ENCODE measurements around the gene BMPER. TPM values are rescaled to one million over a fixed set of nuclear protein-coding genes. Genes with fewer than 3 reads are reported as not detected.
A peak's percentile ranks its signal among the peaks of the same experiment; 100 is the strongest.
"Not testable (repeated sequence)": the region's sequence is repeated elsewhere in the genome, so short reads cannot be mapped to it uniquely, and the experiment has no call there.

BMPER gene
- total RNA-seq, 1 donor from 2014 or later: 0.59 TPM

DNA sequence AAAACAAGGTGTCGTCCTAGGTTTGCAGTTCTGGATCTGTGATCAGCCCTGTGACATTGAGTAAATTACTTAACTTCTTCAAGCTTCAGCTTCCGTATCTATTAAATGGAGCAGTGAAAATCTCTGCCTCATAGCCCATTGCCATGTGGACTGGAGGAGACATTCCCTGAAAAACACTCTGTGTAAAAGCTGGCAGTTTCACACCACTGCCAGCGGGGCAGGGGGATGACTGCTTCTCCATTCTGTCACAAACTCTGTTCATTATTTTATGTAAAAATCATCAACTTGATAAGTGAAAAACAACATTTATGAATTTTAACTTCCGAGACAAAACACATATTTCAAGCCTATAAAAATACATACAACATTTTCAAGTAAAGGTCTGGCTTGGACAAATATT lies 234.7 kb downstream of the BMPER start:
- ATAC-seq: no peak
- intact Hi-C loops (cut with micrococcal nuclease): no loop called here
- DNase-seq: no peak

DNA sequence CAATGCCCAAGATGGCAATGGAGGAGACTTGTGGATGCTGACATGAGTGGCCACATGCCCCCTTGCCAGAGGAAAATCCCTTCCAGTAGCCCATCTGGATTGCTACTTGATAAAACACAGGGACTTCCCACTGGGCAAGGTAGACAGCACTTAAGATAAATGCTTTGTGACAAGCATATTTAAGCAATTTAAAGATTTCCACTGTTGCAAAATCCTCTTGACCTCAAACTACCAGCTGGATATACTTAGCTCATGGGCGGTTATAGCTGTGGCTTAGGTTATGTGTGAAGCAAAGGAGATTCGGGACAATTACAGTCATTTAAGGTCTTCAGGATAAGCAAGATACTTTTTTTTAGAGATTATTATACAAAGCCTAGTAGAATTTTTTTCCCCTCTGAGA lies 238.1 kb downstream of the BMPER start:
- DNase-seq: no peak
- no peak for ATAC-seq
- intact Hi-C loops (cut with micrococcal nuclease): no loop called here

DNA sequence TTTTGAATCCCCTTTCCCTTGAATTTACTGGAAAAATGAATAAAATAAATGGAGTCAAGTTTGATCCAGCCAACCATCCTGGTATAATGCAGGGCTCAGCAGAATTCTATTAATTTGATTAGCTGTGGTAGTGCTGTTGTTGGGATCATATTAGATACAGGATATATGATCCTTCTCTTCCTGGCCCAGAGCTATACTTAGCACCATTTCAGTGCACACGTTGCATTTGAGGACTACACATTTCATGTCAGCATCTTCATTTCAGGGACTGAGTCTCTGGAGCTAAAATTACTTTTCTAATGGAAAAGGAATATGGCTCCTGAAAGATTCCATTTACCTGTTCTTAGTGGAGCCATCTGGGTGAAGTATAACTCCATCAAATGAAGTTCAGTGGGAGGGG lies 240.3 kb downstream of the BMPER start:
- intact Hi-C loops (cut with micrococcal nuclease): no loop called here
- DNase-seq: no peak
- no peak for ATAC-seq

DNA sequence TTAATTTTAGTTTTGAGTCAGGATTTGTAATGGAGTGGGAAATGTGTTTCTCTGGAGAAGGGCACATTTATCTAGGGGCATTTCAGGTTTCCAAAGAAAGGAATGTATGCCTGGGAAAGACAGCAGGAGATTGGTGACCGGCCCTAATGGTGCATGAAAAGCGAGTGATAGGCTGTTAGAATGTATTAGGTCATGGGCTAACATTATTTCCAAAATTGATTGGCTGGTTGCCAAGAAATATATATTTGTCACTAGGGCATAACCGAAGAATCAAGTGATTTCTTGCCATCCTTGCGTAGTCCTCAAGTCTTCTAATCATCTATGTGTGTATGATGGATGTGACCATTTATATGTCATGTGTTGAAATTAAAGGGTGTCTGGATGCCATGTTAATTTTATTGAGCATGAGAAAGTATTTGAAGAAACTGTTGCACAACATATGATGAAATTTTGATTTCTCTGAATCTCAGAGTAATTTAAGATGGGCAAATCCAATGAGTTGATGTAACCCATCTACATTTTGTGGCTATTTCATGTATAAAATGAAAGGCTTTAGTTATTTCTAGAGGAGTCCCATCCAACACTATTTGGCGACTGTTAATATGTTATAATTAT lies 248.4 kb downstream of the BMPER start:
- no peak for DNase-seq
- no peak for ATAC-seq
- intact Hi-C loops (cut with micrococcal nuclease): no loop called here

DNA sequence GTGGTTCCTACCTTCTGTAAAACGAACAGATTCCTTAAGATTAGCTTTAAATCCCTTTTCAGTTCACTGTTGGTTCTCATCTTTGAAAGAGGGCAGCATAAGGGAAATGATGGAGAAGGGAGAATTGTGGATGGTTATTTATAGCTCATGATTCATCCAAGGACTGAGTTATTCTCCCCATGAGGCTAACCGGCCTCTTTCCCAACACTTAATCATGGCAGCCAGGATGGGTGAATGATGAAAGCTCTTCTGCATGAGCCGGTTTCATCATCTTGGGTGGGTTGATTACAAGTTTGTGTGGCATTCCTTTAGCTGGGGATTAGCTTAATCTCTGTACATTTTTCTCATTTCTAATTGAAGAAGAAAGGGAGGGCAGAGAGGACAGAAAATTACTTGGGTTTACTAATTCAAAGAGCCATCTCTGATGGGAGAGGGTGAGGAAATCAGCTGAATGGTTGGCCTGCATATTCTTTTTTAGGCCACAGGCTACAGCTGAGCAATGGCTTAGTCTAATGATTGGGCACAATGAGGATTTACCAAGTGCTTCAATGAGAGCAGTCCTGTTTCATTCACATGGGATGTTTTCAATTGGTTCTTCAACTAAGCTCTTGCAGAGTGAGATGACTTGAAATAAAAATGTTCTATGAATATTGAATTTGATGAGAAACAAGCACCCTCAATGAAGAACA lies 250.0 kb downstream of the BMPER start:
- intact Hi-C loops (cut with micrococcal nuclease): no loop called here
- peak; percentile 72 for ATAC-seq
- no peak for DNase-seq

DNA sequence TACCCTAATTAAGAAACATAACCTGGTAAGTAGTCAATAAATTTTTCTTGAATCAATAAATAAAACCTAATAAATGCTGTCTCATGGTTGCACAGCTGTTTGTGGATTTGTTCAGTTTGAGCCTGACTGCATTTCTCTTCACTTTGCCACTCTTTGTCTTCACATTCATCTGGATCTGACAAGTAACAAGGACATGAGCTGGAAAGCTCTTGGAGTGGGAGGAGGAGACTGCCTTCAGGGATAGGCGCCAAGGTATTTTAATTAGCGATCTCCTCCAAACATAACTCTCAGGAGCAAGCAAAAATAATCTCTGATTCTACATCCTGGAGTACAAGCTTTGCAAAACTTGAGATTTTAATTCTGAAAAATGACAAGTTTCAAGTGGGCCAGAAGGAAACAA lies 251.0 kb downstream of the BMPER start:
- no peak for DNase-seq
- intact Hi-C loops (cut with micrococcal nuclease): no loop called here
- ATAC-seq: peak; percentile 47

DNA sequence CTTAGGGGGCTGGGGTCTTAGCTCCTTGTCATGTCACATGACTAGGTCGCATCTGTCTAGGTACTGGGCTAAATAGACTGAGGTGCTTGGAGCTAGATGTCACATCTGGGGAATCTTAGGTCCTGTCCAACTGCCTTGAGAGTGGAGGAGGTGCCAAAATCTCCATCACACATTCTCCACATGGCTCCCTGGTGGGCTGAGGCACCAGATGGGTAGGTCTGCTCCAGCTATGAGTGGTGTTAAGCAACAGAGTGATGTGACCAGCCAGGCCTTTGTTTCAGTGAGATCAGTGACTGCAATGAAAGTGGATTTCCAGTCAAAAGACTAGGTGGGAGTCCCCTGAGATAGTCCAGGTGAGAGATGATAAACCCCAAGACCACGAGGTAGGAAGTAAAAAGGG lies 251.8 kb downstream of the BMPER start:
- intact Hi-C loops (cut with micrococcal nuclease): no loop called here
- ATAC-seq: peak; percentile 50

DNA sequence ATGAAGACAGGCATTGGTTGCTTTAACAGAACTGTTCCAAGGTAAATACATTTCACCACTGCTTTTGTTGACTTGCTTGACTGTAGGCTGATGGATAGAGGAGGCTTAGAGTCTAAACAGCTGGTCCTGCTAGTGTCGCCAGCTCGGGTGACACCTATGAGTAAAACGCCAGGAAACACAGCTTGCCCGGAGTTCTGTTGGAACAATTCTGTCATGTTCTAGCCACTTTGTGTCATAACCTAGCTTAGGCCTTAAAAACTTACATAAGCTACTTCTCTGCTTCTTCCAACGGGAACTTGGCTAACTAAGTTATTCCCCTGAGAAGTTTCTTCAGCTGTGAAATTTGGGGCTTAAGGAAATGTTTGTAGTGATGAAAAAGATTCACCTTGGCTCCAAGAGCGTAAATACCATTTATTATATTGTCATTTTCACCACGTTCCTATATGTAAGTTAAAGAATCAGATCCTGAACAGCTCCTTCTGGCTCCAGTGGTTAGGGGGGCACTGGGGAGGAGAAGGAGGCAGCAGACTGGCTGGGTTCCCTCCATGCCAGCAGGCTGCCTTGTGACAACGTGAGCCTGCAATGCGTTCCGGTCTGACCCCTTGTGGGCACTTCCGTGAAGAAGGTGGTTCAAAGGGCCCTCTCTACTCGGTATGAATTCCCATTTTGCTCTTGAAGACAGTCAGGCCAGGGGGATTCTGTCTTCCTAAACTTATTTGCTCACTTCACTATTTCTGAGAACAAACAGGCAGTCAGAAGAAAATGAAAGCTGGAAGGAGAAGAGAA lies 253.2 kb downstream of the BMPER start:
- intact Hi-C loops (cut with micrococcal nuclease): no loop called here
- DNase-seq: peak; percentile 59

More for the DNA sequence above, 251.8 kb downstream of the BMPER start:
- DNase-seq: no peak

DNA sequence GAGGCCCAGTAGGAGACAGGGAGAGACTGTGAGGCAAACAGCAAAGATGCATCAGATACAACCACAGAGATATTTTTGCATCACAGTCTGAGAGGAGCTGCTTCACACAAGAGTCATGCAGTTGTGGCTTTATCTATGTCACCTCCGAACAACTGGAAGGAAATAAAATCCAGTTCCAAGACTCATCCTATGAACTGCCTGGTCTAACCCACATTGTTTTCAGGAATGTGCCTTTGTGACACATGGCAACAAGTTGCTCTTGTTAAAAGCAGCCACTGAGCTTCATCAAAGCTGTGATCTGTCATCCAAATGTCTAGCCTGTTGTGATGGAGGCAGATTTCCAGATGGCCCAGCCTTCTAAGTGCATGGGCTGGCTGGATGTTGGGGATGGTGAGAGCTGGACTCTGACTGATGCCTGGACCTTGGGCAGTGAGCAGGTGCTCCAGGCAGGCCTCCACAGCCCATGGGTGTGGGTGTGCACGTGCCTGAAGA lies 255.0 kb downstream of the BMPER start:
- ATAC-seq (no peak), DNase-seq (no peak)
- intact Hi-C loops (cut with micrococcal nuclease): no loop called here

More for the DNA sequence above, 253.2 kb downstream of the BMPER start:
- peak; percentile 85 for ATAC-seq

DNA sequence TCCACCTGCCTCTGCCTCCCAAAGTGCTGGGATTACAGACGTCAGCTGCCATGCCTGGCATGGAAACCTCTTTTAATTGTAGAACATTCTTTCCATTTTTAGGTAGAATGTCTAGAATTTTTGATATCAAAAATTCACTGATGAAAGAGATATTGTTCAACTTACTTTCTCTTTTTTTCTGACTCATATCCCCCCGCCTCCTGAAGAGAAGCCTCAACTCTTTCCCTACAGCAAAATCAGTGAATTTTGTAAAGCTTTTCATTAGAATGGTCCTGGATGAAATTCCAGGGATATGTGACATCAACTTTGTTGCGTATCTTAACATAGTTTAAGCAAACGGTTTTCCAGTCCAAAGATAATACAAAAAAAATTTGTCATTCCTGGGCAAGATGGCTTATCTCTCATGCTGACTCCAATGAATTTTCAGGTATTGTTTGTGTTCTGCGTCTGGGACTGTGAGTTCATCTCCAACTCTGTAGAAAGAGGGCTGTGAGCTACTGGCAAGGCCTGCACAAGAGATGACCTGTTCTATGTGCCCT lies 256.8 kb downstream of the BMPER start:
- ATAC-seq (no peak), DNase-seq (no peak)
- intact Hi-C loops (cut with micrococcal nuclease): no loop called here

DNA sequence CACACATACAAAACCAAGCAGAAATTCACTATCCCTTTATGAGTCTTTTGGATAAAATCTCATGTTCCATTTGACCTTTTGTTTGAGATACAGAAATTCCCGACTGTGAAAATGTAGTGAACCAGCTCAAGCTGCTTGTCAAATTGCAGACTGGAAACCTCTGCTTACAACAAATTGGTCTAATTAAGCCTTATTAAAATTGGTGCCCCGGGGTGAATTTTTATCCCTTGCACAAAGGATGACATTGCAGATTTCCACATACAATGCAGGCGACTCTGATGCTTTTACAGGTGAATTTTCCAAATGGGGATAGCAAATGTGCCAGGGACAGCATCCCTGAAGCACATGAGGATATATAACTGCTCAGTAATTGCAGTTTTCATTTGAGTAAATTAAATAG lies 257.3 kb downstream of the BMPER start:
- no peak for DNase-seq
- no peak for ATAC-seq
- intact Hi-C loops (cut with micrococcal nuclease): no loop called here

DNA sequence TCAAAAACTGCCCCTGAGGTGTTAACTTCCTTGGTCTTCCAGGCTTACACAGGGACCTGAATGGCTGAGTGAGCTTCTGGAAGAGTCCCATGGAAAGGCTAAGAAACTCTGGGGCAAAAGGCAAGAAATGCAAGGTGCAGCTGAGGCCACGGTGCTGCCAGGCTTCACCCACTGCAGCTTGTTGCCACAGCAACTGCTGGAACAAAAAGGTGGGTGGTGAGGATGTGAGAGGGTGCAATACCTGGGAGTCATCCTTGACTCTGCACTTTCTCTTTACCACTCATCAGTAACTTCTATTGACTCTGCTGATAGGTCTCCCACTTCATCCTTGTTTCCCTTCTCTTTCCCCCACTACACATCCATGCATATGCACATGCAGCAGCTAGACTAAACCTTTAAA lies 258.6 kb downstream of the BMPER start:
- intact Hi-C loops (cut with micrococcal nuclease): no loop called here
- DNase-seq (no peak), ATAC-seq (no peak)

DNA sequence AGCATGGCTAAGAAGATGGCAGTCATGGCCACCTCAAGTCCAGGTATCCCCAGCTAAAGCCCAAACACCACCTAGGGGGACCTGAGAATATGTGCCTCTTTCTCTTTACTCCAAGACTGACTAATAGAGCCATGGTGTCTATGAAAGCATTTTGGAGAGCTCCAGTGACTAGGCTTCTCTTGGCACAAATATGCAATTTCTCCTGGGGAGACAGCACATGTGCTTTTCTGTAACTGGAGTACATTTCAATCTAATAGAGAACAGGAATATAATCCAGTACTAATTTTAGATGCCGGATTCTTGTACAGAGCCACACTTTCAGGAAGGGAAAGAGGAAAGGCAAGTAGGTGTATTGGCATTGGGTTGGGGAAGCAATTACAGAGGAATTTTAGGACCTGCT lies 260.1 kb downstream of the BMPER start:
- ATAC-seq: peak; percentile 21
- intact Hi-C loops (cut with micrococcal nuclease): no loop called here
- DNase-seq: no peak

DNA sequence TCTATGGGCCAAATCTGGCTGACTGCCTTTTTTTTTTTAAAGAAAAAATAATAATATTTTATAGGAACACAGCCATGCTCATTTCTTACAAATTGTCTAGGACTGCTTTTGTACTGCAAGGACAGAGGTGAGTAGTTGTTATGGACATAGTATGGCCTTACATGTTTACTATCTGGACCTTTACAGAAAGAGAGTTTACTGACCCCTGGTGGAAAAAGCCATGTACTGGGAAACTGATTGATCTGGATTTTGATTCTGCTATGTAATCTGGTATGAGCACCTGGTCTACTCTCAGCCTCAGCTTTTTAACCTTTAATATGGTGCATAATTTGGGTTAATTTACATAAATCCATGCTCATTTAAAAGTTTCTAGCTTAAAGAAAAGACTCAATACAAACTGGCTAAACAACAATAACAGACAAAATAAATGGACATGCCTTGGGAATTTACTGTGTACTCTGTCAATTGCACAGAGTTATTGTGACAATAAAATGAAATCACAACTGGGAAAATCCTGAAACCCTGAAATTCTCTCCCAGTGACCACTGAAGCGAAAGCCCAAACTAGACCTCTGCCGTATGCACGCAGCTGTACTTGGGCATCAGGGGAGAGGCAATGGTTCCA lies 260.7 kb downstream of the BMPER start:
- ATAC-seq (peak; percentile 32), DNase-seq (no peak)
- intact Hi-C loops (cut with micrococcal nuclease): no loop called here

DNA sequence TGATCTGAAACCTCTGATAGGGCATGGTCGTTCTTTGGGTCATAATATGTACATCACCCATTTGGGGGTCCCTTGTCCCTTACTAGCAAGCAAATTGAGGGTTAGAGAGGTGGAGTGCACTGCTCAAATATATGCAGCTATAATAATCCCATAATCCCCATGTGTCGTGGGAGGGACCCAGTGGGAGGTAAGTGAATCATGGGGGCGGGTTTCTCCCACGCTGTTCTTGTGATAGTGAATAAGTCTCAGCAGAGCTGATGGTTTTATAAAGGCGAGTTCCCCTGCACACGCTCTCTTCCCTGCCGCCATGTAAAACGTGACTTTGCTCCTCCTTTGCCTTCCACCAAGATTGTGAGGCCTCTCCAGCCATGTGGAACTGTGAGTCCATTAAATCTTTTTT lies 262.7 kb downstream of the BMPER start:
- DNase-seq (no peak), ATAC-seq (no peak)
- intact Hi-C loops (cut with micrococcal nuclease): no loop called here

DNA sequence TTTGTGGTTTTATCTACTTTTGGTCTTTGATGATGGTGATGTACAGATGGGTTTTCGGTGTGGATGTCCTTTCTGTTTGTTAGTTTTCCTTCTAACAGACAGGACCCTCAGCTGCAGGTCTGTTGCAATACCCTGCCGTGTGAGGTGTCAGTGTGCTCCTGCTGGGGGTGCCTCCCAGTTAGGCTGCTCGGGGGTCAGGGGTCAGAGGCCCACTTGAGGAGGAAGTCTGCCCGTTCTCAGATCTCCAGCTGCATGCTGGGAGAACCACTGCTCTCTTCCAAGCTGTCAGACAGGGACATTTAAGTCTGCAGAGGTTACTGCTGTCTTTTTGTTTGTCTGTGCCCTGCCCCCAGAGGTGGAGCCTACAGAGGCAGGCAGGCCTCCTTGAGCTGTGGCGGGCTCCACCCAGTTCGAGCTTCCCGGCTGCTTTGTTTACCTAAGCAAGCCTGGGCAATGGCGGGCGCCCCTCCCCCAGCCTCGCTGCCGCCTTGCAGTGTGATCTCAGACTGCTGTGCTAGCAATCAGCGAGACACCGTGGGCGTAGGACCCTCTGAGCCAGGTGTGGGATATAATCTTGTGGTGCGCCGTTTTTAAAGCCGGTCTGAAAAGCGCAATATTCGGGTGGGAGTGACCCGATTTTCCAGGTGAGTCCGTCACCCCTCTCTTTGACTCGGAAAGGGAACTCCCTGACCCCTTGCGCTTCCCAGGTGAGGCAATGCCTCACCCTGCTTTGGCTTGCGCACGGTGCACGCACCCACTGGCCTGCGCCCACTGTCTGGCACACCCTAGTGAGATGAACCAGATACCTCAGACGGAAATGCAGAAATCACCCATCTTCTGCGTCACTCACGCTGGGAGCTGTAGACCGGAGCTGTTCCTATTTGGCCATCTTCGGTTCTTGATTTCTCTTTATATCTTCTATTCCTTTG lies 269.6 kb downstream of the BMPER start:
- ATAC-seq; intact Hi-C loops (cut with micrococcal nuclease); DNase-seq: not testable (repeated sequence)

DNA sequence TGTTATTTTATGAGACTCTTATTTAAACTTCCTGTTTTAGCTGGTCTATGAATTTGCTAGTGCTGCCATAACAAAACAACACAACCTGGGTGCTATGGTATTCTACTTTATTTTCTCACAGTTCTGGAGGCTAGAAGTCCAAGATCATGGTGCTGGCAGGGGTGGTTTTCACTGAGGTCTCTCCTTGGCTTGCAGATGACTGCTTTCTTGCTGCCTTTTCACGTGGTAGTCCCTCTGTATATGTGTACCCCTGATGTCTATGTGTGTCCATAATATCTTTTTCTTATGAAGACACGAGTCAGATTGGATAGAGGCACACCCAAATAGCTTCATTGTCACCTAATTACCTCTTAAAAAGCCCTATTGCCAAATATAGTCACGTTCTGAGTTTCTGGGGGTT lies 270.5 kb downstream of the BMPER start:
- DNase-seq (no peak), ATAC-seq (no peak)
- intact Hi-C loops (cut with micrococcal nuclease): no loop called here

DNA sequence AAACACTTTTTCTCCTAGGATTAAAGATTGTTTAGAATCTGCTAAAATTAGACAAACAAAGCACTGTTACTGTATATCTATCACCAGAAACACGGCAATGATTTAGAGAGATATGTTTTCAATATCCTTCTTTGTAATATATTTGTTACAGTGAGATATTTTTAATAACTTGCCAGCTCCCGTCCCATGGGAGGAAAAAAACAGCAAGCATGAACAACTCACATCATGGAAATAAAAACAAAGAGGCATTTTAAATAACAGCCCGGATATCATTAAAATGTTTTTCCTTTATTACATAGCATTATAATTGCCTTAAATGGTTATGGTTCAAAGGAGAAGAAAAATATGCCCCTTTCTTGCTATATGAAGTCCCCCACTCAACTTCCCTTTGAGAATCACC lies 272.1 kb downstream of the BMPER start:
- DNase-seq (no peak), ATAC-seq (no peak)
- intact Hi-C loops (cut with micrococcal nuclease): no loop called here

Measured in left ventricle myocardium superior (tissue), 1 donor.